IMR-90 (cell line): Measurements from ENCODE around the gene CENPS. TPM values are rescaled to one million over a fixed set of nuclear protein-coding genes. Genes with fewer than 3 reads are reported as not detected.
A peak's percentile ranks its signal among the peaks of the same experiment; 100 is the strongest.

Experiments
- ATAC-seq: fragments of 200-7000 bp; cut with Tn5 transposase; 2 replicates; pipeline ENCODE4 v1.9.1; 2020; ENCODE audit warnings: low read depth, mild to moderate bottlenecking, moderate library complexity
- BruUV-seq: library from RNA; stranded (reverse); fragments of 400-500 nt; replicated peaks from 2 replicates; lab custom pipeline; 2021; lab: Mats Ljungman, UMichigan
- CTCF ChIA-PET: fragments of 300-600 bp; formaldehyde crosslinking; extraction: SDS; loops from one replicate; lab custom pipeline; 2021; ENCODE audit warnings: antibody characterized with exemption; lab: Yijun Ruan, JAX
- POLR2A ChIA-PET: fragments of 300-600 bp; sonication (Branson Sonifier 250); formaldehyde crosslinking; loops from one replicate; lab custom pipeline; 2022; ENCODE audit warnings: antibody characterized with exemption; ENCODE audit not compliant: unreplicated experiment; lab: Charles Lee
- DNase-seq: peaks from one replicate; pipeline ENCODE4 v3.0.0; 2013
- H2AFZ ChIP-seq: replicated peaks from 2 replicates; pipeline ENCODE3; 2013; ENCODE audit warnings: low read length, mild to moderate bottlenecking; ENCODE audit not compliant: poor library complexity
- H2AK5ac ChIP-seq: 2 replicates; pipeline ENCODE4 v1.6.1; 2013; ENCODE audit warnings: low read depth, low read length, inconsistent platforms
- H2AK9ac ChIP-seq: replicated peaks from 2 replicates; pipeline ENCODE3; 2013; ENCODE audit warnings: mild to moderate bottlenecking, low read depth, low read length, moderate library complexity; ENCODE audit not compliant: poor library complexity
- H2BK120ac ChIP-seq: 2 replicates; pipeline ENCODE4 v1.6.1; 2013; ENCODE audit warnings: low read depth, low read length, inconsistent platforms
- H2BK15ac ChIP-seq: 3 replicates; pipeline ENCODE4 v1.6.1; 2013; ENCODE audit warnings: low read depth, low read length, inconsistent platforms
- H2BK20ac ChIP-seq: 2 replicates; pipeline ENCODE4 v1.6.1; 2013; ENCODE audit warnings: low read depth, mild to moderate bottlenecking, inconsistent platforms, low read length, moderate library complexity
- H2BK5ac ChIP-seq: 2 replicates; pipeline ENCODE4 v1.6.1; 2013; ENCODE audit warnings: mild to moderate bottlenecking, low read depth, low read length, inconsistent platforms; ENCODE audit not compliant: poor library complexity, severe bottlenecking
- H3K14ac ChIP-seq: replicated peaks from 2 replicates; pipeline ENCODE4 v1.6.1; 2013; ENCODE audit warnings: low read depth, low read length, inconsistent platforms
- H3K18ac ChIP-seq: 2 replicates; pipeline ENCODE4 v1.6.1; 2013; ENCODE audit warnings: low read depth, low read length, control low read depth
- H3K23ac ChIP-seq: 2 replicates; pipeline ENCODE4 v1.6.1; 2013; ENCODE audit warnings: low read depth, low read length, inconsistent platforms
- H3K27ac ChIP-seq: 2 replicates; pipeline ENCODE4 v1.5.1; 2013; ENCODE audit warnings: mild to moderate bottlenecking, control low read depth, low read length; ENCODE audit not compliant: insufficient read depth
- H3K27me3 ChIP-seq: 2 replicates; pipeline ENCODE4 v1.6.1; 2013; ENCODE audit warnings: low read length; ENCODE audit not compliant: control insufficient read depth, insufficient read depth
- H3K36me3 ChIP-seq: 2 replicates; pipeline ENCODE4 v1.6.1; 2013; ENCODE audit warnings: low read length, mixed read lengths; ENCODE audit not compliant: control insufficient read depth, insufficient read depth
- H3K4ac ChIP-seq: 2 replicates; pipeline ENCODE4 v1.6.1; 2013; ENCODE audit warnings: low read depth, low read length, inconsistent platforms
- H3K4me1 ChIP-seq: 2 replicates; pipeline ENCODE4 v1.6.1; 2013; ENCODE audit warnings: low read length, mixed read lengths; ENCODE audit not compliant: control insufficient read depth, insufficient read depth
- H3K4me2 ChIP-seq: 2 replicates; pipeline ENCODE4 v1.6.1; 2013; ENCODE audit warnings: low read depth, mild to moderate bottlenecking, control low read depth, low read length, moderate library complexity
- H3K4me3 ChIP-seq: 2 replicates; pipeline ENCODE4 v1.5.1; 2013; ENCODE audit warnings: low read depth, mild to moderate bottlenecking, control low read depth, low read length, moderate library complexity; ENCODE audit not compliant: insufficient read depth
- H3K56ac ChIP-seq: 2 replicates; pipeline ENCODE4 v1.6.1; 2013; ENCODE audit warnings: low read length, inconsistent platforms; ENCODE audit not compliant: insufficient read depth; ENCODE audit errors: extremely low read depth
- H3K79me1 ChIP-seq, 2 experiments: 2 replicates each; pipeline ENCODE4 v1.6.1; 2013; ENCODE audit warnings: low read length in 2 of 2, inconsistent platforms in 1 of 2, low read depth in 1 of 2
- H3K9ac ChIP-seq: 2 replicates; pipeline ENCODE4 v1.6.1; 2013; ENCODE audit warnings: low read depth, low read length, control low read depth
- H3K9me1 ChIP-seq: 2 replicates; pipeline ENCODE4 v1.6.1; 2013; ENCODE audit warnings: low read length, inconsistent platforms; ENCODE audit not compliant: insufficient read depth
- H3K9me3 ChIP-seq: 2 replicates; pipeline ENCODE4 v1.6.1; 2013; ENCODE audit warnings: low read length; ENCODE audit not compliant: control insufficient read depth, insufficient read depth
- H4K20me1 ChIP-seq: 2 replicates; pipeline ENCODE4 v1.6.1; 2013; ENCODE audit warnings: low read length, inconsistent platforms; ENCODE audit not compliant: insufficient read depth
- H4K5ac ChIP-seq: 2 replicates; pipeline ENCODE4 v1.6.1; 2013; ENCODE audit warnings: mild to moderate bottlenecking, low read depth, low read length, control low read depth
- H4K8ac ChIP-seq, 2 experiments: 2 replicates each; pipeline ENCODE4 v1.6.1; 2013; ENCODE audit warnings: low read depth in 2 of 2, low read length in 2 of 2, control low read depth in 1 of 2, inconsistent platforms in 1 of 2
- H4K91ac ChIP-seq: 2 replicates; pipeline ENCODE4 v1.6.1; 2013; ENCODE audit warnings: low read depth, low read length, inconsistent platforms; ENCODE audit not compliant: insufficient read depth
- MAZ ChIP-seq: IDR thresholded peaks from 2 replicates; pipeline ENCODE4 v1.6.1; 2012; ENCODE audit warnings: low read depth, mild to moderate bottlenecking, low read length, improper control_type of control experiment, moderate library complexity, borderline replicate concordance
- MXI1 ChIP-seq: IDR thresholded peaks from 2 replicates; pipeline ENCODE4 v1.6.1; 2012; ENCODE audit warnings: low read depth, mild to moderate bottlenecking, low read length, moderate library complexity, borderline replicate concordance
- POLR2A ChIP-seq: IDR thresholded peaks from 2 replicates; pipeline ENCODE4 v1.6.1; 2012; ENCODE audit warnings: mild to moderate bottlenecking, low read depth, low read length
- WGBS, 2 experiments: methylation state at CpG; one replicate each; pipeline versions ENCODE4 v1.1.5 to v1.1.7; 2013; ENCODE audit warnings: missing lambda C conversion rate in 2 of 2; ENCODE audit not compliant: insufficient read length in 1 of 2; ENCODE audit errors: extremely low coverage in 2 of 2; 5-methylcytosine and 5-hydroxymethylcytosine counted together
- dilution Hi-C: fragments of 300-500 bp; cut with HindIII; formaldehyde crosslinking; loops from one replicate; pipeline ENCODE4 v1.14.3; 2018; ENCODE audit warnings: low sequenced_read_pairs; ENCODE audit not compliant: unreplicated experiment
- in situ Hi-C: fragments of 300-500 bp; cut with MboI; formaldehyde crosslinking; loops from 3 replicates; pipeline ENCODE4 v1.14.3; 2019; ENCODE audit warnings: low sequenced_read_pairs, inconsistent platforms, mixed read lengths
- intact Hi-C: fragments of 100-400 bp; cut with micrococcal nuclease; formaldehyde crosslinking; loops from 2 replicates; pipeline ENCODE4 v1.10.0; 2022
- polyA plus RNA-seq, 3 experiments: library from polyadenylated mRNA; depleted of rRNA; stranded (reverse); fragments of >200 nt; gene quantifications; 2 replicates each; pipeline ENCODE4 v1.2.3, GENCODE V29; 2012; ENCODE audit warnings: low replicate concordance in 1 of 3
- total RNA-seq: library from RNA; depleted of rRNA; stranded (reverse); fragments of >200 nt; gene quantifications from 2 replicates; pipeline ENCODE4 v1.2.3, GENCODE V29; 2012

CENPS gene
- total and polyA plus RNA-seq, 2 of the 4 experiments (the other 2 are of a cell fraction) = 9.9 to 12.3 TPM

GRCh38 chr1:10474613-10475507 lies 44.6 kb downstream of the CENPS start, which contains the start of gene PEX14:
Gene PEX14 (plus strand): TSS chr1:10474950. CDS start chr1:10474967, 17 bp downstream.
- Histone ChIP-seq H3K56ac (peak within 1 kb of the TSS; percentile 36; the same call in 1 of the 2 replicates), H3K14ac (peak within 1 kb of the TSS; percentile 10), H3K4ac (peak within 1 kb of the TSS; percentile 73), H4K20me1 (peaks cover 11% of the 10 kb centered on the region), H4K91ac (peak within 1 kb of the TSS; percentile 71), H3K23ac (peak within 1 kb of the TSS; percentile 84), H3K9me3 (no peaks in the 10 kb centered on the region), H2AK5ac (peak within 1 kb of the TSS; percentile 41), H3K4me1 (no peaks in the 10 kb centered on the region; the same call in 1 of the 2 replicates), H3K79me1 (peaks cover 15 to 50% of the 10 kb centered on the region in 2 experiments), H2AFZ (peak within 1 kb of the TSS; percentile 96), H3K27me3 (no peaks in the 10 kb centered on the region), H3K27ac (peak within 1 kb of the TSS; percentile 79), H2BK15ac (no peak within 1 kb of the TSS), H3K9ac (peak within 1 kb of the TSS; percentile 79), H4K8ac (peak within 1 kb of the TSS; percentile 65 to 88), H4K5ac (peak within 1 kb of the TSS; percentile 68), H2BK5ac (peak within 1 kb of the TSS; percentile 55), H2BK120ac (peak within 1 kb of the TSS; percentile 63; the same call in 1 of the 2 replicates), H3K36me3 (no peaks in the 10 kb centered on the region; the same call in 1 of the 2 replicates), H3K4me3 (peak within 1 kb of the TSS; percentile 94), H3K4me2 (peak within 1 kb of the TSS; percentile 95), H2AK9ac (peak within 1 kb of the TSS; percentile 97), H3K9me1 (no peaks in the 10 kb centered on the region; the same call in 1 of the 2 replicates), H3K18ac (peak within 1 kb of the TSS; percentile 20; the same call in 1 of the 2 replicates), H2BK20ac (no peak within 1 kb of the TSS)
- intact Hi-C loops = no loop called here
- DNase-seq = peak; percentile 75
- no peak for TF ChIP-seq MXI1
- peak; percentile 49; the same call in 1 of the 2 replicates for TF ChIP-seq POLR2A
- TF ChIP-seq MAZ = peak; percentile 91
- POLR2A ChIA-PET = interaction anchor here (0.6 kb wide), 1 partner anchor 87 kb away, joined by 3 read pairs; no protein-coding TSS in a partner anchor
- in situ Hi-C loops = no loop called here
- CTCF ChIA-PET = interaction anchor here (1.0 kb wide), 1 partner anchor 25 kb away, joined by 3 read pairs; the partner anchor contains the start of gene CORT
- peak; percentile 89 for ATAC-seq
- WGBS, 2 experiments = 75% methylated on average over 8 of the region's 50 CpGs; no CpG with 5 or more reads in 1 of the 2 experiments
- dilution Hi-C loops = no loop called here
- no TSS peak for BruUV-seq
